GM19452 (cell line): Measurements from ENCODE around the gene NCR3LG1.

Experiments used
- ATAC-seq: cut with Tn5 transposase; IDR thresholded peaks from one replicate; pipeline ENCODE4 v1.9.1; 2021; ENCODE audit not compliant: unreplicated experiment

NCR3LG1 gene, protein sequence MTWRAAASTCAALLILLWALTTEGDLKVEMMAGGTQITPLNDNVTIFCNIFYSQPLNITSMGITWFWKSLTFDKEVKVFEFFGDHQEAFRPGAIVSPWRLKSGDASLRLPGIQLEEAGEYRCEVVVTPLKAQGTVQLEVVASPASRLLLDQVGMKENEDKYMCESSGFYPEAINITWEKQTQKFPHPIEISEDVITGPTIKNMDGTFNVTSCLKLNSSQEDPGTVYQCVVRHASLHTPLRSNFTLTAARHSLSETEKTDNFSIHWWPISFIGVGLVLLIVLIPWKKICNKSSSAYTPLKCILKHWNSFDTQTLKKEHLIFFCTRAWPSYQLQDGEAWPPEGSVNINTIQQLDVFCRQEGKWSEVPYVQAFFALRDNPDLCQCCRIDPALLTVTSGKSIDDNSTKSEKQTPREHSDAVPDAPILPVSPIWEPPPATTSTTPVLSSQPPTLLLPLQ

DNA sequence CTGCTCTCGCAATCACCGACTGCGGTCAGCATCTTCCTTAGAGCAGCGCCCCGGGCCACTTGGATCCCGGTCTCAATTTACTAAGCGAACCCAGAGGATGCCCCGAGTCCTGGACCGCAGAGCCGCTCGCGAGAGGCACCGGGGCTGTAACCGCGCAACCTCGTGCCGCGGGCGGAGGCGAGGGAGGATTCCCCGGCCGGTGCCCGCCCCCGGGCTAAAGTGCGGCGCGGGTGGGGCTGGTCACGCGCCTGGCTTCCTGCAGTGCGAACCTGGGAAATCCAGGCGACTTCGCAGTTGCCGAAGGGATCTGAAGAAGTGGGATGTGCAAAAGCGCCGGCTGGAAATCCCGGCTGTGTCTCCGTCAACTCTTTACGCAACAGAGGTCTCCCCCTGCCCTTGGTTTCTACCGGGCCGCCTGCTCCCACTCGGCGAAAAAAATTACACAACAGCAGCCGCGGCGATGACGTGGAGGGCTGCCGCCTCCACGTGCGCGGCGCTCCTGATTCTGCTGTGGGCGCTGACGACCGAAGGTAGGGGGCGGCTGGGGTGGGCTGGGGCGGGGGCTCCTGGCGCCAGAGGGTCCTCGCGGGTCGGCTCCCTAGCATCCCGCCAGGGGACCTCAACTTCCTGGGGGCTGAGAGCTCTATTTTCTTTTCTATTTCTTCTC is at the start of gene NCR3LG1:
NCR3LG1 (plus strand) TSS at position 291 of the 667 bp plus-strand sequence; CDS start at position 461, 170 bp downstream.
- no peak for ATAC-seq

DNA sequence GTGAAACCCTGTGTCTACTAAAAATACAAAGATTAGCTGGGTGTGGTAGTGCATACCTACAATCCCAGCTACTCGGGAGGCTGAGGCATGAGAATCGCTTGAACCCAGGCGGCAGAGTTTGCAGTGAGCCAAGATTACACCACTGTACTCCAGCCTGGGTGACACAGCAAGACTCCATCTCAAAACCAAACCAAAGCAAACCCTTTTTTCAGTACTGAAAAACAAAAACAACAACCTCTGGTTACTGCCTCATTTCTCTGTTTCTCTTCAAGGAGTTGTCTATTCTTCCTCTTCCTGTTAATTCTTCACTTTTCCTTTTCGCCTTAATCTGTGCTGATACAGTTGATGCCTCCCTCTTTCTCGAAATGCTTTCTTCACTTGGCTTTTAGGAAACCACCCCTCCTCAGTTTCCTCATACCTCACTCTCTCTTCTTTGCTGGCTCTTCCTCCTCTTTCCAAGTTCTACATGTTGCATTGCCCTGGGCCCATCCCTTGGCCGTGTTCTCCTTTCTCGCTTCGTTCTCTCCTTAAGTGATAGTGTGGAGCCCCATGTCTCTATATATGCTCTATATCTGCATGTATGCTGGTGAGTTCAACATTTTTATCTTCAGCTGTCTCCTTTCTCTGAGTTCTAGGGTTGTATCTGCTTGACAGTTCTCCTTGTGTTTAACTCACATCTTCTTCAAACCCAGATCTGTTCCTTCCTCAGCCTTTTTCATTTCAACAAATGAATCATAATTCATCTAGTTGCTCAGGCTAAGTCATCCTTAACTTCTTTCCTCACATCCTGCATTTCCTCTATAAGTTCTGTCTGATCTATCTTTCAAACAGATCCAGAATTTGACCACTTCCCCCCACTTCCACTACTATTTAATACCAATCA is 38.0 kb upstream of the NCR3LG1 start:
- no peak for ATAC-seq

DNA sequence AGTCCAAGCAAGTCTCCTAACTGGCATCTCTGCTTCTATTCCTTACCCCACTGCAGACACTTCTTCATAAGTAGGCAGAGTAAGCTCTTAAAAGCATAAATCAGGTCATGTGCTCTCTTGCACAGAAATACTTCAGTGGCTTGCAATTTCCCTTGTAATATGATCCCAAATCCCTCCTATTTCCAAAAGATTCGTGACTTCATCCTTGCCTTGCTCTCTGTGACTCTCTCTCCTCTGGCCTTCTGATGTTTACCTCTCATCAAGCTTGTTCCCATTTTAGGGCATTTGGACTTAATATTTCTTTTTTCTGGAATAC is 37.4 kb upstream of the NCR3LG1 start:
- no peak for ATAC-seq

DNA sequence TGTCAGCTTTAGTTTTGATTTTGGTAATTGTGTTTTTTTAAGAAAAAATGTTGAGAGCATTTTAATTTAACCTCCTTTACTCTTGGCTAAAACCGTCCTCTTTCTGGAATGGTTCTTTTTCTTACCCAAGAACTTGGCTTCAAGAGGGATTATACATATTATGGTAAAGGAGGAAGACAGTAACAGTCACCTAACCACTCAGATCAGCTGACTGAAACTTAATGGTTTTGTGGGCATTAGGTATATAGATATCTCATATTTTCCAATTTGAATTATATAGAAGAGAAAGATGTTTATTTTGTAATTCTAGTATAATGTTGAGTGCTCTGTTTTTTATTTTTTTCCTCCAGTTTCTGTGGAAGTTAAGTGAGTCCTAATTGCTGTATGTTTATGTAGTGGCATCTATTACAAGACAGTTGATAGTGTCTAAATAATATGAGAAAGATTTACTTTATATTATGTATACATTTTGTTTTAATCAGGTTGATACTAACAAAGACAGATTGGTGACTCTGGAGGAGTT is 36.6 kb upstream of the NCR3LG1 start:
- ATAC-seq: no peak

DNA sequence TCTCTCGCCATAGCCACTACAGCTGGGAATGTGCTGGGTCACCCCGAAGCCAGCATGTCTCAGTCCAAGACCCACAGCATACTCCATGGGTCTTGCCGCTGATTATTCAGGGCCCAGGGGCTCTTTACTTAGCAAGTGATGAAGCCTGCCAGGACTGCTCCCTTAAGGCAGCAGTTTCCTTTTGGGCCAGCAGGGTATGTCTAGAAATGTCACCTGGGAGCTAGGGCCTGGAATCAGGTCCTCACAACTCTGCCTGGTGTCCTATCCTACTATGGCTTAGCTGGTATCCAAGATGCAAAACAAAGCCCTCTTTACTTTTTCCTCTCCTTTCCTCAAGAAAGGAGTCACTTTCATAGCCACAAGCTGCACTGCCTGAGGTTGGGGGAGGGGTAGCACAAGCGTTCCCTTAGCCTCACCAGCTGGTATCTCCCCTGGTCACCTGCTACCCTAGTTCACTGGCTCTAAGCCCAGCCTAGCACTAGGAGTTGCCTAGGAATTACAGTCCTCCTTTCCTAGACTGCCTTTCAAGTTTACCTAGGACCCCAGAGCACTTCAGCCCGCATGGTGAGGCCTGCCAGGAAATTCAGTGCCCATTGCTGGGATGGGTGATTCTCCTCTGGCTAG is 22.6 kb upstream of the NCR3LG1 start:
- ATAC-seq: no peak

DNA sequence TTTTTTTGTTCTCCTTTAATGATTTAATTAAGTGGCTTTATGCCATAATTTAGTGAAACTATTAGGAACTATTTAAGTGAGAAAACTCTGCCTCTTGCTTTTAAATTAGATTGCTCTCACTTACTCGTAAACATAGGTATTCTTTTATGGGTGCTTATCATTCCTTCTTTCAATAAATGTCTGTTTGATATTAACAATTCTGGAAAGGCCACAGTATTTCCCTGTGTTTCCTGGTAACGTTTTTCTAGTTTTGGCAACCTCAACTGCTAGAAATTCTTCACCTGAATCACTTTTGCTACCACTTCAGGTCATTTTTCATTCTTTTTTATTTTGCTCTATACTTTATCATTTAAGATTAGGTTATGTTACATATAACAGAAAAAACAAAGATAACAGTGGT is 19.9 kb upstream of the NCR3LG1 start:
- ATAC-seq: no peak

DNA sequence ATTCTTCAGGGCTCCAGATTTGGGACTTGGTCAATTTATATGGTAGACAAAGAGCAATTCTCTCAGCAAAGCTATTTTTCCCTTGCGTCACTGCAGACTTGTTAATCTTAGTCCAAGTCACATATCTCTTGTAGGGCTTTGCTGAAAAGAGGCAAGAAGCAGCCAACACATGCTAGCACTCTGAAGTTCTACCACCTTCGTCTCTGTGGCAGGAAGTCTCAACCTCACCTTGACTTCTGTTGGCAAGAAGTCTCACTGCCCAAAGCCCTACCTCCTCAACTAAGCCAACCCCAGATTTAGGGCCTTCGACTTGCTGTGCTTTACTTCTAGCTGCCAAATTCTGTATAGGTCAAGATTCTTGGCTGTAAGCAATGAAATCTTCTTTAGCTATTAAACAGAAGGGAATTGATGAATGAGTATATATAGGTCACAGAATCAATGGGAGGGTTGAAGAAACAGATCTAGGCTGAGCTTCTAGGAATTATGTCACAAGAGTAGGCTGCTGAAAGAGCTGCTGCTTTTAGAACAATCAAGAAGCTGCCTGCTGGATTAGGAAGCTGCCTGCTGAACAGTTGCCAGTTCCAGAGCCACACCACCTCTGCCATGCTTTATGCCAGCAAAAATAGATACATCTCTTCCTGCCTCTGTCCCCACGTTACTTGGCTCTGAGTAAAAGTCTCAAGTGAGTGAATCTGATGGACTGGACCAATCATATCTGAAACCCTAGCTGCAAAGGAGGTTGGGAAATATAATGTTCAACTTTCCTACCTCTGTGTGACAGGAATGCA is 17.6 kb upstream of the NCR3LG1 start:
- ATAC-seq: no peak

DNA sequence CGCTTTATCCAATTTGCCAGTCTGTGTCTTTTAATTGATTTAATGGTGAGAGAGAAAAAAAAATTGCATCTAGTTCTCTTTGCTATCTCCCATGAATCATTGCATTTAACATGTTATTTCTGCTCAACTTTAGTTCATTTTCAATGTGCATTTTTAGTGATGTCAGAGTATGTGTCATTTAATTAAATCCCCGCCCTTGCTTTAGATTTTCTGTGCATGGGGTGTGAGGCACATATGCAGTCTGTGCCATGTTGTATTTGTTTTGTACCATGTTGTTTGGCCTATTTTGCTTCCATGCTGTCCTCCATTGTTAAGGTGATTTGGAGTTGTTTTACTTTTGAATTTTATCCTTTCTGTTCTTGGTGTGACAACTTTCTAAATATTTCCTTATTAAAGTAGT is 8.3 kb upstream of the NCR3LG1 start:
- no peak for ATAC-seq

DNA sequence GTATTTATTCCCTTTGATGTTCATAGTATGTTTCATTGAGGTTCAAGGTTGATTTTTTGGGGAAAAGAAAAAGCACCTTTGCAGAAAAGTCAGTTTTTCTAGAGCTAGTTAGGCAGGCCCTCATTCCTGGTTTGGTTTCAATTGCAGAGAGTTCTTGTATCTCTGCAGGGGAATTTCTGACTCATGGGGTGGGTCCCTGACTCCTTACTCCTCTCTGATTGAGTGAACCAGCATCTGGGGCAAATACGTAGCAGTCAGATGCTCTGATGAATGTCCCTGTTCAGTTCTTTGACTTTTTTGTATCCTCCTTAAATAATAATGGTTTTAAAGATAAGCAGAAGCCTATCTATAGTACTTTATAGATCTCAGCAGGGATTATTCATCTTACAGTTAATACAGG is 7.7 kb upstream of the NCR3LG1 start:
- ATAC-seq: no peak

DNA sequence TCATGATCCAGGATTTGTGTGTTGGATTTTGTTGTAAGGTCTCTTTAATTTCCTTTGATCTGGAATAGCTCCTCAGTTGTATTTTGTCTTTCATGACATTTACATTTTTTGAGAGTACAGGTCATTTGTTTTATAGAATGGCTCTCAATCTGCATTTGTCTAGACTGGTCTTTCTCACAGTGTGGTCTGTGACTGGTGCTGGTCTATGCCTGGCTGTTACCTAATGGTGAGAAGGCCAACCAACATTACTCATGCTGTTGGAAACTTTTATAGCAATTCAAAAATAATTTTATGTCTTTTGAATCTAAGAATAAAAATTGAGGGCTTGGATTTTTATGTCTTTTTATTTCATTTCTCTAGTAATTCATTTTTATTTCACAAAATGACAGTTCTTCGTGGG is 3.9 kb upstream of the NCR3LG1 start:
- no peak for ATAC-seq

DNA sequence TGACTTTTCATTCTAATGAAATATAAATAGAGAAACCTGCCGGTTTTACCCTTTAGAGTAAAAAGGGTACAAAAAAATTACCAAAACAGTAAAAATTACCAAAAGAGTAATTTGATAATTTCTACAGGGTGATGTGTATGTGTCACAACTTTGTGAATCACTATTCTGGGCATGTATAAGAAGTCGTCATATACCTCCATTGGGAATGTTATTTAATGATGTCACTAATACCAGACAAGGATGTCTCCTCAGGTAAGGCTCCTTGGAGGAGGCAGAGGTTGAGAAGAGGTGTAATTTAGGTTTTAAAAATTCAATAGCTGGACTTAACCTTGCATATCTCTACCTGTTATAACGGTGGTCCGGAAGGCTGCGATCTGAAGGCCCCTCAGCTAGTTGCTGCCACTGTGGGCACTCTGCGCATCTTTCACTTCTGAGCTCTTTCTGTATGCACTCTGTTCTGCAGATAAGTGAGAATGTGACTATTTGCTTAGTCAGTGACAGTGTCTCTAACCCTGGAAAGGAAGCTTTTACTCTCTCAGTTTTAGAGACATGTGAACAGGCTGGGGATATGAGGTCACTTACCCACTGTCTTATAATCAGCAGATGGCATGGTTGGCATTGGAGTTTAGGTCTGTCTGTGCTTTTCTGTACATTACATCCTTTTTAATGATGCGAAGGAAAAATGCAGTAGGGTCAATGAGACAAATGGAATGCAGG is 987 bp upstream of the NCR3LG1 start:
- no peak for ATAC-seq

DNA sequence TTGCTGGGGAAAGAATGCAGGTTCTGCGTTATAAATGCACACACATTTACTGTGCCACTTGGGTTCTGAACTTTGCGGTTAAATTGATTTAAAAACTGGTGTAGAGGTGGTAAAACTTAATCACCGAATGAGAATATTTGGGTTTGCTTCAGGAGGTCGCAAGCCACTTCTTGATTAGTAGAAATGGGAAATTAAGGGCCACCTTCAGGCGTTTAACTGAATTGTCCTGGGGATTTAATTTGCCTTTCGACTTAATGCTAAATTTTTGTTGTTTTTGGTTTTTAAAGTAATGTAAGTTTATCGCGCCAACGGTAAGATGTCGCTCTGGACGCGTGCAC is 459 bp upstream of the NCR3LG1 start:
- ATAC-seq: no peak

DNA sequence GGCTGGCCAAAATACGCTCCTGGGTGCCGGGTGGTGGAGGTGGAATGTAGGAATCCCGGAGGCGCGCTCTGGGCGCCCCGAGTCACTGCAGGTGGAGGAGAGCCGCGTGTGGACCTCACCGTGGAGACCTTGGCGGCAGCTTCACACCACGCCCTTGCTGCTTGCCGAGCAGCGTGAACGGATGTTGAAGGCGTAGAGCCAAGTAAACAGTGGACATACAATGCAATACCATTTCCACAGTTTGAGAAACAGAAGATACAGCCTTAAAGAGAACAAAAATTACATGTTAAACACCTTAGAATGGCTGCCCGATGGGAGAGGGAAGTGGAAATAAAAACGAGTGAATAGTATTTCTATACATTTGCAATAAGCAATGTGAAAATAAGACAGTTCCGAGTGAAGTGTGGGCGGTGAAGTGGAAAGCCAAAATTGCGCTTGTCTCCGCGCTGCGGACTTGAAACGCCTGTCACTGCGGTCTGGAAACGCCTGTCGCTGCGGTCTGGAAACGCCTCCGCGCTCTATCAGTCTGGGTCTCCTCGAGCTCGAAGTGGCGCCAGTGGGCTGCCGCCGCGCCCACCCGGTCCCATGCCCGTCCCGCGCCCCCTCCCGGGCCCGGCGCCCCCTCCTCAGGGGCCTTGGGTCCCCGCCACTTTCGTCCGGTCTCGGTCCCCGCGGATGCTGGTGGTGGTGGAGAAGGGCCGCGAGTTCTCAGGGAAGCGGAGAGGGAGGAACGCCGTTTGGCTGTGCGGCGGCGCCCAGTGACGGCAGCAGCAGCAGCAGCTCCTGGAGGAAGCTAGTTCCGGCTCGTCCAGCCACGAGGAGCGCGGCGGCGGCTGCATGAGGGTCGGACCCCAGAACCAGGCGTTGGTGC is 1.6 kb downstream of the NCR3LG1 start:
- peak; percentile 55 for ATAC-seq

DNA sequence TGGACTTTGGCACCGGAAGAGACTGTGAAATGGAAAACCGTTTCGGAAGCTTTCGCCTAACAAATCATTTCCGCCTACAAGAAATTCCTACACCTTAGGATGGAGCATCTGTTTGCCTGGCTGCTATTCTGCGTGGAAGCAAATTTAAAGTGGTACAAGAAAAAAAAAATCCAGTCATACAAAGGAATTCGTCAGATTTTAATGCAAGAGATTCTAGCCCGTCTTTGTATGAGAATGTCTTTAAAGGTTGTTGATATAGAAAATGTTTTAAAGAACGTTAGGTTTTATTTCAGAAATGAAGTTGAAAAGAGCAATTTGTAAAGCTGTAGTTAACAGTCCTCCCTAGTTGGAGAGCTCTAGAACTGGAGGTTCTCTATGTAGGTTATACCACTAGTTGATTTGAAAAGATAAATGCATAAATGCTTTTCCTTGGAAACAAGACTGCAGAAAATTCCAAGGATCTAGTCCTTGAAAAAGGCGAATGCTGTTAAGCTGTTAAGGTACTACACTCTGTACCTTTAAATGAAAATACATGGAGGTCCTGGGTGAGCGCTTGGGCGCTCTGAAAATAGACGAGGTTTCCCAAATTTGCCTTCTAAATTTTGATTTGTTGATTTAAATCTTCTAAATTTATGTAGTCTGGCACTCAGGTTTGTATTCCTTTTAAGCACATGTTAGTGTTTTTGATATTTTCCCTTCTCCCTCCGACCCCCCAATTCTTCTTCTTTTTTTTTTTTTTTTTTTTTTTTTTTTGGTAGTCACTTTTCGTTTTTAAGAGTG is 2.4 kb downstream of the NCR3LG1 start:
- ATAC-seq: no peak

DNA sequence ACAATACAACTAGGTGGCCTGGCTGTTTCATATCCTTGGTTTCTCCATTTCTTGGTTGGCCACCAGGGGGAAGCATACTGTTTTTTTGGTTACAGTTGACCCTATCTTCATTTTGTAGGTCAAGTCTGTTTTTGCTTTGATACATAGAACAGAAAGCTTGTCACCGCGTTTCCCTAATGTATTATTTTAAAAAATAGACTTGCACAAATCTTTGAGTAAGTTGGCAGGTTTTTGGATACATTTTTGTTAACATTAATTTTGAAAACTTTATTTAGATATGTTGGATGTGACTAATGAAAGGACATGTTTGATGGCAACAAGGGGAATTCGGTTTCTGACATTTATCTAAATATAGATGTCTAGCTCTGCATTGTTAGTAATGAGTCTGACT is 3.0 kb downstream of the NCR3LG1 start:
- ATAC-seq: no peak

DNA sequence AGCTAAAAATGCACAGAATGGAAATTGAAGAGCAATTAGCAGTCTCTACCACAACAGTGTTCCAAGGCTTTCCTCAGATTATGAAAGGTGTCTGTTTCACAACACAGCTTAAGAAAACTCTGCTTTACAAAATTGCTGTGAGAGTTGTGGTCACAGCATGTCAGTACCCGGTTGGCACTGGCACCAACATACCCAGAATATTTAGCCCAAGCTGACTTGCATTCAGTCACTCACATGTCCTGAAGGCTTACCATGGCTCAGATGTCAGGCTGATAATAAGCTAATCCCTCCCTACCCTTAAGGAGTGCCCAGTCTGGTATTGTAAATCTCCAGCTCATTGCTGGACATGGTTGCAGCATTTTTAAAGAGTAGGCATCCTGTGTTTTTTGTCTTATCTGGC is 14.9 kb downstream of the NCR3LG1 start:
- no peak for ATAC-seq

DNA sequence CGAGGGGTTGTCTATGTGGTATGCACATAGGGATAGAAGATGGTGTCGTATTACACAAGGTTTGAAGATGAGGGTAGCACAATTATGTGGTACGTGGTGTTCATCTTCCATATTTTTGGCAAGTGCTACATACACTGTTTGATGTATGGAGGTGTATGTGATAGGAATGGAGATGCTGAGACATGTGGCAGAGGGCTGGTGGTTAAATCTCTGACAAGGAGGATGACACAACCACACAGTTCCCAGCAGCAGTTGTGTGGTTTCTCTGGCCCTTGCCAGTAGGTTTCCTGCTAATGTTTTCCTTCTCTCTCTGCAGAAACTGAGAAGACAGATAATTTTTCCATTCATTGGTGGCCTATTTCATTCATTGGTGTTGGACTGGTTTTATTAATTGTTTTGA is 17.0 kb downstream of the NCR3LG1 start:
- no peak for ATAC-seq

DNA sequence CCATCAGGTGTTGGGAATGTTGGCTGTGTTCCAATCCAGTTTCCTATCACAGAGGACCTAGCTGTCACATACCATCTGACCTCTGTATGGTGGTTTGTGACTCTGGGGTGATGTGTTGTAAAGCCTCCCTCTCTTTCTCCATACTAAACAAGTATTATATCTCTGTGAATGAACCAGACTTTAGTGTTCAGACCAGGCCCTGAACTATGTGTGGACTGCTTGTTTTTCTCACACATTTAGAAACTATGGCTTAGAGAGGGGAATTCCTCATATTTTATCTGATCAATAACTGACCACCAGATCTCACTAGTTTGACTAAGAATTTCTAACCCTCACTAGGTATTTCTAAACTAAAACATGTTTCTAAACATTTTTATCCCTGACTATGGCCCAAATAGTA is 17.5 kb downstream of the NCR3LG1 start:
- no peak for ATAC-seq
